Measurements from ENCODE around the gene PARM1. TPM values are rescaled to one million over a fixed set of nuclear protein-coding genes. Genes with fewer than 3 reads are reported as not detected.

PARM1 gene
- total RNA-seq, 3 donors from 2014 or later (not counting 1 experiment from before 2014, with no cell fraction given), result 0.14 to 1.4 (median 0.24) TPM

GRCh38 chr4:74964311-74964710 lies 31.4 kb downstream of the PARM1 start:
- peaks cover 7 to 14% of the 10 kb centered on the region in 2 donors for H3K9me3 Mint-ChIP-seq
- H3K4me1 Mint-ChIP-seq, result no peaks in the 10 kb centered on the region
- no peak overlapping the region for H3K27ac Mint-ChIP-seq
- H3K4me1 ChIP-seq (ENCODE audit: control insufficient read depth, insufficient read depth, low read length), result no peaks in the 10 kb centered on the region
- no peak for DNase-seq
- TF ChIP-seq CTCF (IDR thresholded peaks at IDR 0.05), result no peak
- H3K27me3 ChIP-seq (ENCODE audit: control insufficient read depth, insufficient read depth, low read length), result no peaks in the 10 kb centered on the region
- H3K4me3 ChIP-seq (ENCODE audit: low read length), result no peak overlapping the region
- intact Hi-C loops (cut with micrococcal nuclease), result no loop called here
- no peaks in the 10 kb centered on the region for H3K36me3 ChIP-seq (ENCODE audit: control insufficient read depth, insufficient read depth, low read length)
- H3K36me3 Mint-ChIP-seq, result no peaks in the 10 kb centered on the region
- H3K27me3 Mint-ChIP-seq (ENCODE audit: low read depth in 2 of 2), result no peaks in the 10 kb centered on the region
- no peaks in the 10 kb centered on the region for H3K9me3 ChIP-seq (ENCODE audit: control insufficient read depth, insufficient read depth, low read length)
- H3K4me3 Mint-ChIP-seq, result no peak overlapping the region
- no peak overlapping the region for H3K27ac ChIP-seq (ENCODE audit: low read length)
- ATAC-seq, result no peak
- WGBS (ENCODE audit: insufficient coverage), result 83% methylated on average over 2 of the region's 2 CpGs

GRCh38 chr4:74967324-74967723 lies 34.4 kb downstream of the PARM1 start:
- no peak for ATAC-seq
- Histone ChIP-seq H3K27me3 (ENCODE audit: control insufficient read depth, insufficient read depth, low read length) (no peaks in the 10 kb centered on the region), H3K4me3 (ENCODE audit: low read length) (no peak overlapping the region), H3K4me1 (ENCODE audit: control insufficient read depth, insufficient read depth, low read length) (no peaks in the 10 kb centered on the region), H3K36me3 (ENCODE audit: control insufficient read depth, insufficient read depth, low read length) (no peaks in the 10 kb centered on the region), H3K9me3 (ENCODE audit: control insufficient read depth, insufficient read depth, low read length) (no peaks in the 10 kb centered on the region), H3K27ac (ENCODE audit: low read length) (no peak overlapping the region)
- no peak overlapping the region for H3K4me3 Mint-ChIP-seq
- DNase-seq, result no peak
- H3K36me3 Mint-ChIP-seq, result no peaks in the 10 kb centered on the region
- H3K27ac Mint-ChIP-seq, result no peak overlapping the region
- peaks cover 0 to 5% of the 10 kb centered on the region in 2 donors for H3K9me3 Mint-ChIP-seq
- no peaks in the 10 kb centered on the region for H3K27me3 Mint-ChIP-seq (ENCODE audit: low read depth in 2 of 2)
- WGBS (ENCODE audit: insufficient coverage), result 76% methylated on average over 3 of the region's 3 CpGs
- H3K4me1 Mint-ChIP-seq, result no peaks in the 10 kb centered on the region
- TF ChIP-seq CTCF (IDR thresholded peaks at IDR 0.05), result no peak
- intact Hi-C loops (cut with micrococcal nuclease), result no loop called here

GRCh38 chr4:74968456-74969164 lies 35.7 kb downstream of the PARM1 start:
- H3K27me3 Mint-ChIP-seq (ENCODE audit: low read depth in 2 of 2), result no peaks in the 10 kb centered on the region
- H3K27me3 ChIP-seq (ENCODE audit: control insufficient read depth, insufficient read depth, low read length), result no peaks in the 10 kb centered on the region
- H3K27ac ChIP-seq (ENCODE audit: low read length), result no peak overlapping the region
- no peaks in the 10 kb centered on the region for H3K4me1 Mint-ChIP-seq
- no peak for TF ChIP-seq CTCF (IDR thresholded peaks at IDR 0.05)
- ATAC-seq (no peak), DNase-seq (no peak)
- no peak overlapping the region for H3K27ac Mint-ChIP-seq
- no peak overlapping the region for H3K4me3 Mint-ChIP-seq
- H3K36me3 Mint-ChIP-seq, result no peaks in the 10 kb centered on the region
- H3K4me1 ChIP-seq (ENCODE audit: control insufficient read depth, insufficient read depth, low read length), result no peaks in the 10 kb centered on the region
- H3K9me3 ChIP-seq (ENCODE audit: control insufficient read depth, insufficient read depth, low read length), result no peaks in the 10 kb centered on the region
- peaks cover under 1 to 6% of the 10 kb centered on the region in 2 donors for H3K9me3 Mint-ChIP-seq
- no peaks in the 10 kb centered on the region for H3K36me3 ChIP-seq (ENCODE audit: control insufficient read depth, insufficient read depth, low read length)
- intact Hi-C loops (cut with micrococcal nuclease), result no loop called here
- WGBS (ENCODE audit: insufficient coverage), result 60% methylated on average over 1 of the region's 2 CpGs
- H3K4me3 ChIP-seq (ENCODE audit: low read length), result no peak overlapping the region

All from natural killer cell (primary cell).